ENCODE results near the gene DNAJB13.

GRCh38 chr11:74007691-74008372 lies 57.0 kb downstream of the DNAJB13 start:
- no peak for TF ChIP-seq CTCF (IDR thresholded peaks at IDR 0.05)
- TF ChIP-seq POLR2A (IDR thresholded peaks at IDR 0.05) = no peak

All from thyroid gland (tissue), 4 donors.